ENCODE results near the gene CCNB1IP1. TPM values are rescaled to one million over a fixed set of nuclear protein-coding genes. Genes with fewer than 3 reads are reported as not detected.
"Not testable (repeated sequence)": the region's sequence is repeated elsewhere in the genome, so short reads cannot be mapped to it uniquely, and the experiment has no call there.

The CCNB1IP1 gene
- total and polyA plus RNA-seq, 11 donors: 24.5 to 99.1 (median 55.0) TPM

- TF ChIP-seq POLR2A (IDR thresholded peaks at IDR 0.05): no peak
- no peak for TF ChIP-seq CTCF (IDR thresholded peaks at IDR 0.05)
These were observed 54.7 kb downstream of the CCNB1IP1 start for GRCh38 chr14:20278414-20278813.

GRCh38 chr14:20277409-20277808, 55.7 kb downstream of the CCNB1IP1 start:
- intact Hi-C loops (cut with DNase I): no loop called here
- TF ChIP-seq CTCF (IDR thresholded peaks at IDR 0.05) (no peak), POLR2A (IDR thresholded peaks at IDR 0.05) (no peak)
- Histone ChIP-seq H3K27me3 (no peaks in the 10 kb centered on the region), H3K27ac (no peak overlapping the region), H3K36me3 (peaks cover 0 to 7% (median 0%) of the 10 kb centered on the region in 9 donors), H3K4me1 (no peaks in the 10 kb centered on the region), H3K9me3 (peaks cover 0 to 29% (median 4%) of the 10 kb centered on the region in 12 donors), H3K4me3 (no peak overlapping the region)
- ATAC-seq: no peak
- DNase-seq: no peak
- WGBS, 4 donors: 75 to 99% (median 98%) methylated on average over 2 of the region's 2 CpGs

More at GRCh38 chr14:20278414-20278813, 54.7 kb downstream of the CCNB1IP1 start:
- ATAC-seq (no peak), DNase-seq (peak in 2 of 5 donors; percentile 27 to 34)
- WGBS, 4 donors: 22 to 50% (median 41%) methylated on average over 1 of the region's 1 CpG
- H3K27me3 ChIP-seq: no peaks in the 10 kb centered on the region
- H3K36me3 ChIP-seq: peaks cover 0 to 7% (median 0%) of the 10 kb centered on the region in 9 donors
- no peak overlapping the region for H3K4me3 ChIP-seq
- H3K4me1 ChIP-seq: no peaks in the 10 kb centered on the region
- H3K27ac ChIP-seq: no peak overlapping the region
- peaks cover 0 to 20% (median 4%) of the 10 kb centered on the region in 12 donors for H3K9me3 ChIP-seq
- intact Hi-C loops (cut with DNase I): no loop called here

- Histone ChIP-seq H3K27me3 (no peaks in the 10 kb centered on the region), H3K4me3 (no peak overlapping the region), H3K36me3 (peaks cover 0 to 3% (median 0%) of the 10 kb centered on the region in 9 donors), H3K4me1 (no peaks in the 10 kb centered on the region), H3K27ac (no peak overlapping the region), H3K9me3 (peaks cover 0 to 35% (median 4%) of the 10 kb centered on the region in 12 donors)
- 96 to 100% (median 99%) methylated on average over 2 of the region's 2 CpGs for WGBS, 4 donors
- no peak for ATAC-seq
- TF ChIP-seq POLR2A (IDR thresholded peaks at IDR 0.05): no peak
- no peak for TF ChIP-seq CTCF (IDR thresholded peaks at IDR 0.05)
- intact Hi-C loops (cut with DNase I): no loop called here
- DNase-seq: no peak
These were observed 59.0 kb downstream of the CCNB1IP1 start for GRCh38 chr14:20274062-20274461.

GRCh38 chr14:20264361-20264760, 68.7 kb downstream of the CCNB1IP1 start:
- WGBS, 4 donors: 93 to 97% (median 94%) methylated on average over 5 of the region's 5 CpGs
- intact Hi-C loops (cut with DNase I): not testable (repeated sequence)

GRCh38 chr14:20262642-20263128, 70.4 kb downstream of the CCNB1IP1 start:
- Histone ChIP-seq H3K4me1 (no peaks in the 10 kb centered on the region), H3K27me3 (no peaks in the 10 kb centered on the region), H3K4me3 (no peak overlapping the region), H3K27ac (no peak overlapping the region), H3K9me3 (peaks cover 0 to 3% (median 0%) of the 10 kb centered on the region in 12 donors), H3K36me3 (no peaks in the 10 kb centered on the region)
- ATAC-seq (no peak), DNase-seq (no peak)
- WGBS, 4 donors: 29 to 45% (median 37%) methylated on average over 3 of the region's 3 CpGs
- intact Hi-C loops (cut with DNase I): no loop called here
- TF ChIP-seq POLR2A (IDR thresholded peaks at IDR 0.05): no peak
- no peak for TF ChIP-seq CTCF (IDR thresholded peaks at IDR 0.05)

More at GRCh38 chr14:20264361-20264760, 68.7 kb downstream of the CCNB1IP1 start:
- not testable (repeated sequence) for H3K27ac ChIP-seq, H3K4me1 ChIP-seq, H3K4me3 ChIP-seq, H3K36me3 ChIP-seq, H3K9me3 ChIP-seq, DNase-seq, H3K27me3 ChIP-seq, ATAC-seq
